Parathyroid adenoma (tissue), 2 donors: Measurements from ENCODE around the gene DPH3.

ENCODE experiments used
- H2AFZ ChIP-seq: fragments of 300-600 bp; sonication (generic); one replicate; pipeline ENCODE4 v1.7.0; 2017; ENCODE audit warnings: antibody characterized with exemption, mild to moderate bottlenecking
- H3K27ac ChIP-seq: fragments of 300-600 bp; sonication (generic); one replicate; pipeline ENCODE4 v1.7.0; 2017
- H3K27me3 ChIP-seq: fragments of 300-600 bp; sonication (generic); one replicate; pipeline ENCODE4 v1.7.0; 2017; ENCODE audit warnings: low read length; ENCODE audit not compliant: control insufficient read depth, insufficient read depth
- H3K36me3 ChIP-seq: fragments of 300-600 bp; sonication (generic); one replicate; pipeline ENCODE4 v1.7.0; 2017; ENCODE audit warnings: low read length; ENCODE audit not compliant: control insufficient read depth, insufficient read depth
- H3K4me1 ChIP-seq: fragments of 300-600 bp; sonication (generic); one replicate; pipeline ENCODE4 v1.7.0; 2017; ENCODE audit warnings: control low read depth
- H3K4me2 ChIP-seq: fragments of 300-600 bp; sonication (generic); one replicate; pipeline ENCODE4 v1.7.0; 2017; ENCODE audit warnings: low read length
- H3K4me3 ChIP-seq: fragments of 300-600 bp; sonication (generic); one replicate; pipeline ENCODE4 v1.7.0; 2017; ENCODE audit warnings: low read depth, low read length
- H3K79me2 ChIP-seq: fragments of 300-600 bp; sonication (generic); one replicate; pipeline ENCODE4 v1.7.0; 2017; ENCODE audit warnings: control low read depth
- H3K9ac ChIP-seq: fragments of 300-600 bp; sonication (generic); one replicate; pipeline ENCODE4 v1.7.0; 2017; ENCODE audit warnings: mild to moderate bottlenecking
- H3K9me3 ChIP-seq: fragments of 300-600 bp; sonication (generic); one replicate; pipeline ENCODE4 v1.7.0; 2017; ENCODE audit warnings: low read length; ENCODE audit not compliant: control insufficient read depth
- TF ChIP-seq, protein P1 (sequence below): fragments of 300-600 bp; sonication (generic); IDR thresholded peaks from one replicate; pipeline ENCODE4 v1.7.0; 2017; ENCODE audit warnings: antibody characterized with exemption, mild to moderate bottlenecking
- donor health status: primary hyperparathyroidism.

The DPH3 gene

DNA sequence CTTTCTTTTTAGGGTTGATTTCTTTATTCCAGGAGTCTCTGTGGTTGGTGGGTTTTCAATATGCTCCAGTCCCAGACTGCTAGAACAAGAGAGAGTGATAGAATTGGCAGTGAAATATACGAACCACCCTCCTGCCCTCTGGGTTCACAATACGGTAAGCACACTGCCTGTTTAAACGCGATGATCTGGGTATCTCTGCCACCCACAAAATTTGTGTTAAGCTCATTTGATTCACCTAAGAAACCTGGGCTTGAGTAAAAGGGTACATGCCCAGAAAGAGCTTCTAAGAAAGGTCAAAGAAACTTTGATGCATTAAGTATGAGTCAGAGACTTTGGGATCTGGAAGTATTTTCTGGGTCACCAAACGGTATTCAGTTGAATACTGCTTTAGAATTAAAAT, 30.1 kb upstream of the DPH3 start:
- no peaks in the 10 kb centered on the region for H3K79me2 ChIP-seq
- TF ChIP-seq, protein P1, sequence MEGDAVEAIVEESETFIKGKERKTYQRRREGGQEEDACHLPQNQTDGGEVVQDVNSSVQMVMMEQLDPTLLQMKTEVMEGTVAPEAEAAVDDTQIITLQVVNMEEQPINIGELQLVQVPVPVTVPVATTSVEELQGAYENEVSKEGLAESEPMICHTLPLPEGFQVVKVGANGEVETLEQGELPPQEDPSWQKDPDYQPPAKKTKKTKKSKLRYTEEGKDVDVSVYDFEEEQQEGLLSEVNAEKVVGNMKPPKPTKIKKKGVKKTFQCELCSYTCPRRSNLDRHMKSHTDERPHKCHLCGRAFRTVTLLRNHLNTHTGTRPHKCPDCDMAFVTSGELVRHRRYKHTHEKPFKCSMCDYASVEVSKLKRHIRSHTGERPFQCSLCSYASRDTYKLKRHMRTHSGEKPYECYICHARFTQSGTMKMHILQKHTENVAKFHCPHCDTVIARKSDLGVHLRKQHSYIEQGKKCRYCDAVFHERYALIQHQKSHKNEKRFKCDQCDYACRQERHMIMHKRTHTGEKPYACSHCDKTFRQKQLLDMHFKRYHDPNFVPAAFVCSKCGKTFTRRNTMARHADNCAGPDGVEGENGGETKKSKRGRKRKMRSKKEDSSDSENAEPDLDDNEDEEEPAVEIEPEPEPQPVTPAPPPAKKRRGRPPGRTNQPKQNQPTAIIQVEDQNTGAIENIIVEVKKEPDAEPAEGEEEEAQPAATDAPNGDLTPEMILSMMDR = no peak
- H3K36me3 ChIP-seq = no peaks in the 10 kb centered on the region
- no peaks in the 10 kb centered on the region for H3K4me1 ChIP-seq
- H3K27me3 ChIP-seq = no peaks in the 10 kb centered on the region
- no peak overlapping the region for H3K27ac ChIP-seq
- no peak overlapping the region for H2AFZ ChIP-seq
- H3K9me3 ChIP-seq = no peaks in the 10 kb centered on the region
- no peak overlapping the region for H3K9ac ChIP-seq
- no peak overlapping the region for H3K4me3 ChIP-seq
- H3K4me2 ChIP-seq = no peak overlapping the region

DNA sequence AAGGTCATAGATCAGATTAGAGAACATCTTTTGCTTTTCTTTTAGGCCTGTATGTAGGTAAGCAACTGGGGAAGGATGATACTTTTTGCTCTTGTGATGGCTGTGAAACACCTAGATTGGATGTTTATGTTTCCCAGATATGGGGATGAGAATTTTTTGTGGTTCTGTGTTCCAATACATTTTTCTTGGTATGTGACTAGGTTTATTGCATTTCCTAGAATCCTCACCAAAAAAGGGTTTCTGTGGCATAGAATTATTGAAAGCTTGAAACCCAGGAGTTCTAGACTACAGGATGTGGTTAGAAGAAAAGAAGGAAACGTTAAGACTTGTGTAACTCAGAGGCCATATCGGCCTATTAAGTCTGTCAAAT, 26.1 kb upstream of the DPH3 start:
- Histone ChIP-seq H3K36me3 (no peaks in the 10 kb centered on the region), H3K4me3 (no peak overlapping the region), H3K4me1 (peaks cover 8% of the 10 kb centered on the region), H2AFZ (no peak overlapping the region), H3K9me3 (no peaks in the 10 kb centered on the region), H3K27me3 (no peaks in the 10 kb centered on the region), H3K4me2 (no peak overlapping the region), H3K79me2 (no peaks in the 10 kb centered on the region), H3K27ac (no peak overlapping the region), H3K9ac (no peak overlapping the region)
- TF ChIP-seq, protein P1 = no peak

GRCh38 chr3:16290007-16290826, 25.5 kb upstream of the DPH3 start:
- Histone ChIP-seq H3K4me3 (no peak overlapping the region), H3K9me3 (no peaks in the 10 kb centered on the region), H3K27me3 (no peaks in the 10 kb centered on the region), H3K9ac (no peak overlapping the region), H3K36me3 (no peaks in the 10 kb centered on the region), H3K4me2 (no peak overlapping the region), H3K27ac (no peak overlapping the region), H3K4me1 (peaks cover 8% of the 10 kb centered on the region), H3K79me2 (no peaks in the 10 kb centered on the region), H2AFZ (no peak overlapping the region)
- TF ChIP-seq, protein P1 = peak; percentile 71

DNA sequence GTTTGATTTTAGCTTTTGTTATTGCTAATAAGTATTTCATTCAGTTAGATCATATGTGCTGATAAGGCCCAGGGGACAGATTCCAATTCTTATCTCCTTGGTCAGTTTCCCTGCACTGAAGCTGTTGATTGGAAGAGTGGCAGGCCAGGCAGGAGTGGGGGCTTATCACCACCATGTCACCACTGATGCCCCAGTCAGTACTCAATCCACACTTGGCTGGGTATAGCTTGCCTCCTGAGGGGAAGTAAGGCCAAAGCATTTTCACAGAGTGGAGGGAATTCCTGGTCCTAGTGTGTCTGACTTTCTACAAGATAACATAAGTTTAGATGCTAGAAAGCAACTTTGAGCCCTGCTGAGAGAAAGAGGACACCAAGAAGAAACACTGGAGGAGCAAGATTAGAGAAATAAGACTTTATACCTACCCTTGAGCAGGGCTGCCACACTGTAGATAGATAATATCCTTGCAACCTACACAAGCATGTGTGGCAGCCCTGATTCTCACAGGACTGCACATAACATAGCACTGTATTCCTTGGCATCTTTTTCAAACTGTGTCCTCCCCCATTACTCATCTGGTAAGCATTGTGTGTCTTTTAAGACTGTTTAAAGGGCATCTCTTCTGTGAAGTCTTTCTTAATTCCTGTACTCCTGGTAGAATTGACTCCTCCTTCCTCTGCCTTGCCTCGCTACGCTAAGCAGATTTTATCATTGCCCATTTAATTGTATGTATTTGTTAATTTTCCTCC, 24.6 kb upstream of the DPH3 start:
- Histone ChIP-seq H2AFZ (no peak overlapping the region), H3K27ac (no peak overlapping the region), H3K9ac (no peak overlapping the region), H3K9me3 (no peaks in the 10 kb centered on the region), H3K27me3 (no peaks in the 10 kb centered on the region), H3K36me3 (no peaks in the 10 kb centered on the region), H3K79me2 (no peaks in the 10 kb centered on the region), H3K4me2 (no peak overlapping the region), H3K4me3 (no peak overlapping the region), H3K4me1 (peaks cover 8% of the 10 kb centered on the region)
- TF ChIP-seq, protein P1 = no peak
